NCI-H2171 (cell line): ENCODE measurements around the gene NT5C1A.

Source experiments
- DNase-seq: peaks from one replicate; lab custom pipeline; 2025; lab: John Stamatoyannopoulos, UW

Gene NT5C1A

GRCh38 chr1:39671793-39672550, at the start of gene NT5C1A:
NT5C1A (minus strand) TSS chr1:39672107; CDS start chr1:39672038, 69 bp downstream.
- DNase-seq: no peak

- DNase-seq: no peak
Measured at GRCh38 chr1:39721664-39722063, 49.8 kb upstream of the NT5C1A start.

GRCh38 chr1:39720094-39720999, 48.4 kb upstream of the NT5C1A start:
- DNase-seq: peak; percentile 58

GRCh38 chr1:39717809-39718208, 45.9 kb upstream of the NT5C1A start:
- DNase-seq: no peak

GRCh38 chr1:39713557-39713956, 41.6 kb upstream of the NT5C1A start:
- no peak for DNase-seq

- no peak for DNase-seq
Measured at GRCh38 chr1:39711966-39712340, 40.0 kb upstream of the NT5C1A start.

- DNase-seq: no peak
Measured at GRCh38 chr1:39711104-39711965, 39.4 kb upstream of the NT5C1A start.

- no peak for DNase-seq
Measured at GRCh38 chr1:39707506-39707905, 35.6 kb upstream of the NT5C1A start.

GRCh38 chr1:39704757-39705156, 32.9 kb upstream of the NT5C1A start:
- DNase-seq: no peak

- DNase-seq: no peak
Measured at GRCh38 chr1:39701049-39701439, 29.1 kb upstream of the NT5C1A start.

GRCh38 chr1:39700348-39700747, 28.4 kb upstream of the NT5C1A start:
- DNase-seq: no peak

GRCh38 chr1:39699419-39699818, 27.5 kb upstream of the NT5C1A start:
- DNase-seq: no peak

GRCh38 chr1:39698568-39698967, 26.7 kb upstream of the NT5C1A start:
- DNase-seq: no peak

- no peak for DNase-seq
Measured at GRCh38 chr1:39696448-39696847, 24.5 kb upstream of the NT5C1A start.

- DNase-seq: no peak
Measured at GRCh38 chr1:39695016-39695415, 23.1 kb upstream of the NT5C1A start.

- DNase-seq: no peak
Measured at GRCh38 chr1:39694026-39694425, 22.1 kb upstream of the NT5C1A start.

GRCh38 chr1:39692152-39693074, 20.5 kb upstream of the NT5C1A start:
- peak; percentile 34 for DNase-seq

- DNase-seq: peak; percentile 86
Measured at GRCh38 chr1:39691383-39692151, 19.7 kb upstream of the NT5C1A start, which contains the start of gene HPCAL4. HPCAL4 (minus strand) TSS chr1:39691433; CDS start chr1:39684603, 6,830 bp downstream.

GRCh38 chr1:39690794-39691382, 19.0 kb upstream of the NT5C1A start:
- no peak for DNase-seq

GRCh38 chr1:39690225-39690624, 18.3 kb upstream of the NT5C1A start:
- DNase-seq: no peak
